Lower leg skin (tissue), 4 donors: ENCODE data around the gene CCSER1. TPM values are rescaled to one million over a fixed set of nuclear protein-coding genes. Genes with fewer than 3 reads are reported as not detected.
"Not testable (repeated sequence)": the region's sequence is repeated elsewhere in the genome, so short reads cannot be mapped to it uniquely, and the experiment has no call there.

Source experiments
- DNase-seq, 2 donors: peaks; one replicate each; pipeline ENCODE4 v3.0.0-alpha.2; 2019; ENCODE audit warnings: low spot score in 2 of 2
- H3K4me3 ChIP-seq: fragments of 200-600 bp; sonication (generic); 2 replicates; pipeline ENCODE4 v1.5.1; 2017; ENCODE audit warnings: mild to moderate bottlenecking, low read depth; ENCODE audit not compliant: poor library complexity, severe bottlenecking
- CTCF ChIP-seq, 3 donors: fragments of 450-650 bp; IDR thresholded peaks; one replicate each; pipeline ENCODE4 v1.5.1; 2016; ENCODE audit warnings: antibody characterized with exemption in 3 of 3, mild to moderate bottlenecking in 3 of 3, moderate library complexity in 2 of 3
- POLR2A ChIP-seq, 2 donors: fragments of 450-650 bp; IDR thresholded peaks; one replicate each; pipeline ENCODE4 v1.6.1; 2016 to 2017; ENCODE audit warnings: antibody characterized with exemption in 2 of 2, mild to moderate bottlenecking in 1 of 2, moderate library complexity in 1 of 2
- whole genome bisulfite sequencing, 2 donors: methylation state at CpG; one replicate each; pipeline ENCODE4 v1.1.5; 2018; 5-methylcytosine and 5-hydroxymethylcytosine counted together
- intact Hi-C: fragments of 100-400 bp; cut with DNase I; formaldehyde crosslinking; loops from one replicate; pipeline ENCODE4 v1.15.0; 2023; ENCODE audit warnings: low total_unique reads
- total RNA-seq, 4 donors: library from RNA; depleted of rRNA; stranded (reverse); fragments of >200 nt; gene quantifications; one replicate each; pipeline ENCODE4 v1.1.0, GENCODE V29; 2016

Gene CCSER1
- total RNA-seq, 4 donors from 2014 or later, result 6.5 to 12.1 (median 9.9) TPM

- intact Hi-C loops, result no loop called here
- H3K4me3 ChIP-seq, result no peak overlapping the region
- TF ChIP-seq POLR2A (IDR thresholded peaks at IDR 0.05) (no peak), CTCF (IDR thresholded peaks at IDR 0.05) (no peak)
- no peak for DNase-seq
Measured at GRCh38 chr4:91170768-91171167, 1043.6 kb downstream of the CCSER1 start.

GRCh38 chr4:91171217-91171616 lies 1044.0 kb downstream of the CCSER1 start:
- DNase-seq, result no peak
- no peak overlapping the region for H3K4me3 ChIP-seq
- intact Hi-C loops, result no loop called here
- TF ChIP-seq POLR2A (IDR thresholded peaks at IDR 0.05) (no peak), CTCF (IDR thresholded peaks at IDR 0.05) (no peak)
- WGBS, 2 donors, result 43 to 52% methylated on average over 1 of the region's 1 CpG

GRCh38 chr4:91185061-91185460 lies 1057.9 kb downstream of the CCSER1 start:
- WGBS, 2 donors, result 66 to 78% methylated on average over 1 of the region's 1 CpG
- intact Hi-C loops, DNase-seq, H3K4me3 ChIP-seq: not testable (repeated sequence)

GRCh38 chr4:91198951-91199350 lies 1071.8 kb downstream of the CCSER1 start:
- DNase-seq, result no peak
- WGBS, 2 donors, result 71 to 74% methylated on average over 4 of the region's 4 CpGs
- TF ChIP-seq CTCF (IDR thresholded peaks at IDR 0.05) (no peak), POLR2A (IDR thresholded peaks at IDR 0.05) (no peak)
- intact Hi-C loops, result no loop called here
- H3K4me3 ChIP-seq, result no peak overlapping the region

GRCh38 chr4:91207535-91207934 lies 1080.3 kb downstream of the CCSER1 start:
- WGBS, 2 donors, result 80 to 81% methylated on average over 3 of the region's 3 CpGs
- intact Hi-C loops, result no loop called here
- no peak for DNase-seq

GRCh38 chr4:91212211-91212610 lies 1085.0 kb downstream of the CCSER1 start:
- 39 to 58% methylated on average over 3 of the region's 3 CpGs for WGBS, 2 donors
- intact Hi-C loops, result no loop called here
- no peak for DNase-seq

More at GRCh38 chr4:91207535-91207934, 1080.3 kb downstream of the CCSER1 start:
- TF ChIP-seq POLR2A (IDR thresholded peaks at IDR 0.05) (no peak), CTCF (IDR thresholded peaks at IDR 0.05) (no peak)
- H3K4me3 ChIP-seq, result no peak overlapping the region

GRCh38 chr4:91217831-91218403 lies 1090.7 kb downstream of the CCSER1 start:
- DNase-seq, result peak in 1 of 2 donors; percentile 67
- H3K4me3 ChIP-seq, intact Hi-C loops: not testable (repeated sequence)
- WGBS, 2 donors, result 95 to 97% methylated on average over 8 to 25 of the region's 26 CpGs

More at GRCh38 chr4:91212211-91212610, 1085.0 kb downstream of the CCSER1 start:
- no peak for TF ChIP-seq POLR2A (IDR thresholded peaks at IDR 0.05)
- H3K4me3 ChIP-seq, result no peak overlapping the region
